MM.1S (cell line): ENCODE data around the gene TSPAN33.
"Not testable (repeated sequence)": the region's sequence is repeated elsewhere in the genome, so short reads cannot be mapped to it uniquely, and the experiment has no call there.

Experiments
- DNase-seq: peaks from one replicate; pipeline ENCODE4 v3.0.0-alpha.2; 2015
- H2AFZ ChIP-seq: fragments of 300-600 bp; sonication (generic); 2 replicates; pipeline ENCODE4 v1.6.0; 2016; ENCODE audit warnings: antibody characterized with exemption, low read length
- H3F3A ChIP-seq: fragments of 300-600 bp; sonication (generic); 2 replicates; pipeline ENCODE4 v1.6.1; 2016; ENCODE audit warnings: mild to moderate bottlenecking, antibody characterized with exemption, low read length, moderate library complexity, mixed read lengths; ENCODE audit not compliant: insufficient read depth
- H3K27ac ChIP-seq: fragments of 300-600 bp; sonication (generic); 2 replicates; pipeline ENCODE4 v1.5.1; 2016; ENCODE audit warnings: mild to moderate bottlenecking, low read length
- H3K27me3 ChIP-seq: fragments of 300-600 bp; sonication (generic); replicated peaks from 2 replicates; pipeline ENCODE4 v1.6.0; 2016; ENCODE audit warnings: low read length; ENCODE audit not compliant: insufficient read depth
- H3K36me3 ChIP-seq: fragments of 300-600 bp; sonication (generic); replicated peaks from 2 replicates; pipeline ENCODE4 v1.6.1; 2016; ENCODE audit warnings: mild to moderate bottlenecking, low read length, mixed read lengths; ENCODE audit not compliant: insufficient read depth
- H3K4me1 ChIP-seq: fragments of 300-600 bp; sonication (generic); 2 replicates; pipeline ENCODE4 v1.6.1; 2016; ENCODE audit warnings: low read length, mixed read lengths
- H3K4me2 ChIP-seq: fragments of 300-600 bp; sonication (generic); 2 replicates; pipeline ENCODE4 v1.6.0; 2016; ENCODE audit warnings: low read depth, low read length
- H3K4me3 ChIP-seq: fragments of 300-600 bp; sonication (generic); 2 replicates; pipeline ENCODE4 v1.5.1; 2016; ENCODE audit warnings: low read length, mixed read lengths
- H3K79me2 ChIP-seq: fragments of 300-600 bp; sonication (generic); 2 replicates; pipeline ENCODE4 v1.6.1; 2016; ENCODE audit warnings: mixed run types, low read length, mixed read lengths
- H3K9ac ChIP-seq: fragments of 300-600 bp; sonication (generic); 2 replicates; pipeline ENCODE4 v1.6.1; 2016; ENCODE audit warnings: low read length, mixed read lengths
- H3K9me2 ChIP-seq: fragments of 300-600 bp; sonication (generic); replicated peaks from 2 replicates; pipeline ENCODE4 v1.6.1; 2016; ENCODE audit warnings: mild to moderate bottlenecking, low read length, mixed read lengths; ENCODE audit not compliant: insufficient read depth
- H3K9me3 ChIP-seq: fragments of 300-600 bp; sonication (generic); replicated peaks from 2 replicates; pipeline ENCODE4 v1.6.1; 2016; ENCODE audit warnings: mild to moderate bottlenecking, low read length, mixed read lengths; ENCODE audit not compliant: insufficient read depth
- H4K20me1 ChIP-seq: fragments of 300-600 bp; sonication (generic); 2 replicates; pipeline ENCODE4 v1.6.1; 2016; ENCODE audit warnings: mild to moderate bottlenecking, low read length, moderate library complexity, mixed read lengths; ENCODE audit not compliant: insufficient read depth
- CTCF ChIP-seq: fragments of 300-600 bp; sonication (generic); IDR thresholded peaks from 2 replicates; pipeline ENCODE4 v1.5.1; 2016; ENCODE audit warnings: antibody characterized with exemption, low read length, mixed read lengths
- EZH2 ChIP-seq: fragments of 300-600 bp; sonication (generic); optimal IDR thresholded peaks from 2 replicates; pipeline ENCODE3; 2017; ENCODE audit warnings: low read depth, mild to moderate bottlenecking, antibody characterized with exemption, low read length, mixed read lengths
- EZH2phosphoT487 ChIP-seq: fragments of 300-600 bp; sonication (generic); IDR thresholded peaks from 2 replicates; pipeline ENCODE4 v1.6.1; 2018; ENCODE audit warnings: antibody characterized with exemption, low read length

Gene TSPAN33

GRCh38 chr7:129169686-129170440 lies 25.4 kb downstream of the TSPAN33 start:
- DNase-seq = no peak
- peak overlapping the region; percentile 26; the same call in 1 of the 2 replicates for H3K4me3 ChIP-seq
- TF ChIP-seq CTCF (no peak), EZH2 (no peak), EZH2phosphoT487 (no peak)
- no peaks in the 10 kb centered on the region for H3K9me2 ChIP-seq
- H2AFZ ChIP-seq = no peak overlapping the region
- H3K9ac ChIP-seq = peak overlapping the region; percentile 5; the same call in 1 of the 2 replicates
- no peak overlapping the region for H3K27ac ChIP-seq
- H3F3A ChIP-seq = no peaks in the 10 kb centered on the region
- peak overlapping the region; percentile 30; the same call in 1 of the 2 replicates for H3K4me2 ChIP-seq
- no peaks in the 10 kb centered on the region for H3K9me3 ChIP-seq
- H3K36me3 ChIP-seq = no peaks in the 10 kb centered on the region
- no peaks in the 10 kb centered on the region for H3K27me3 ChIP-seq
- no peaks in the 10 kb centered on the region for H4K20me1 ChIP-seq
- no peaks in the 10 kb centered on the region for H3K4me1 ChIP-seq
- no peaks in the 10 kb centered on the region for H3K79me2 ChIP-seq

- no peak overlapping the region for H3K4me2 ChIP-seq
- no peaks in the 10 kb centered on the region for H3K27me3 ChIP-seq
- no peaks in the 10 kb centered on the region for H3K9me3 ChIP-seq
- H3K4me1 ChIP-seq = no peaks in the 10 kb centered on the region
- H3F3A ChIP-seq = no peaks in the 10 kb centered on the region
- no peak overlapping the region for H2AFZ ChIP-seq
- no peak overlapping the region for H3K9ac ChIP-seq
- no peaks in the 10 kb centered on the region for H4K20me1 ChIP-seq
- no peak overlapping the region for H3K27ac ChIP-seq
- TF ChIP-seq EZH2phosphoT487 = no peak
- no peak for TF ChIP-seq EZH2
- no peak for TF ChIP-seq CTCF
- no peaks in the 10 kb centered on the region for H3K79me2 ChIP-seq
- no peak for DNase-seq
- no peaks in the 10 kb centered on the region for H3K9me2 ChIP-seq
- H3K36me3 ChIP-seq = no peaks in the 10 kb centered on the region
- H3K4me3 ChIP-seq = no peak overlapping the region
These were observed 26.0 kb downstream of the TSPAN33 start for GRCh38 chr7:129170441-129171021.

DNA sequence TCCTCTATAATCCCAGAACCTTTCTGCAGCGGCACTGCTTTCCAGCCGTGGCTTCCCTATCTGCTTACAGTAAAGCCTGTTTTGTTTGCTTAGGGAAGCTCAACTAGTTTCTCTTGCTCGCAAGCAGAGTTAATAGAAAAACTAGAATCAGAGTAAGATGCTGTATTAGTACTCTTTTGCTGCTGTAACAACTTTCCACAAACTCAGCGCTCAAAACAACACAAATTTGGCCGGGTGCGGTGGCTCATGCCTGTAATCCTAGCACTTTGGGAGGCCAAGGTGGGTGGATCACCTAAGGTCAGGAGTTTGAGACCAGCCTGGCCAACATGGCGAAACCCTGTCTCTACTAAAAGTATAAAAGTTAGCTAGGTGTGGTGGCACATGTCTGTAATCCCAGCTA lies 29.4 kb downstream of the TSPAN33 start:
- H3F3A ChIP-seq, H3K9me3 ChIP-seq, H3K4me3 ChIP-seq, H3K9me2 ChIP-seq, H4K20me1 ChIP-seq, H3K9ac ChIP-seq, H2AFZ ChIP-seq, DNase-seq, H3K36me3 ChIP-seq, H3K4me1 ChIP-seq, H3K79me2 ChIP-seq, H3K27me3 ChIP-seq, H3K27ac ChIP-seq, H3K4me2 ChIP-seq: not testable (repeated sequence)
